GM19467 (cell line): ENCODE data around the gene CACNA2D3.

Experiments
- ATAC-seq: cut with Tn5 transposase; IDR thresholded peaks from one replicate; pipeline ENCODE4 v1.9.1; 2021; ENCODE audit warnings: mild to moderate bottlenecking, moderate library complexity; ENCODE audit not compliant: unreplicated experiment

Gene CACNA2D3

DNA sequence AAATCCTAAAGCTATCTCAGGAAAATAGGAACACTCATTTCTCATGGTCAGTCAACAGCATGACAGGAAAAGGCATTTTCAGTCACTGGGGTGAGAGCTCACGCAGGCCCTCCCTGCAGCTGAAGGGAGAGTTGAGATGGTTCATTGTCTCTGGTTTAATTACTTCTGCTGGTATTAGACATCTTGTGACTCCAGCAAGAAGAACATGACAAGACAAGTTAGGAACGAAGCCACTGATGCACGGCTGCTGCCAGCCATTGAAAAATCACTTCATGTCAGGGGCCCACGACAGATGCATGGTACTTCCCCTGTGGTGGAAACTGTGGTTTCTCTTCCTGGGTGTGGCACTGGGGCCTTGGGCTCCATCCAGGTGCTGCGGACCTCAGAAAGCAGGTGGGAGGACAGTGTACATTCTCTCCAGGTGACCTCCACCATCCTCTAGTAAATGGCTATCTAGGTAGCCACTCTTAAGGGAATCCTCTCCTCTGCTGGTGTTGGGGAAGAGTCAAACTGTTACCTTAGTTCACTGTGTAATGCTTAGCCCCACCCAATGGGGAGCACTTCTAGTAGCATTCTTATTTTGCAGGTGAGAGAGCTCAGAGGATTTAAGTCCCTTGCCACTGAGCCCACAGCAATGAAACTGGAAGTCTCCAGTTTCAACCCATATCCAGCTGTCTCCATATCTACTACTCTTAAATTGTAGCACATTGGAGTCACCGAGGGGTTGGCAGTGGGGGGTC, 531.3 kb downstream of the CACNA2D3 start:
- ATAC-seq, result no peak

DNA sequence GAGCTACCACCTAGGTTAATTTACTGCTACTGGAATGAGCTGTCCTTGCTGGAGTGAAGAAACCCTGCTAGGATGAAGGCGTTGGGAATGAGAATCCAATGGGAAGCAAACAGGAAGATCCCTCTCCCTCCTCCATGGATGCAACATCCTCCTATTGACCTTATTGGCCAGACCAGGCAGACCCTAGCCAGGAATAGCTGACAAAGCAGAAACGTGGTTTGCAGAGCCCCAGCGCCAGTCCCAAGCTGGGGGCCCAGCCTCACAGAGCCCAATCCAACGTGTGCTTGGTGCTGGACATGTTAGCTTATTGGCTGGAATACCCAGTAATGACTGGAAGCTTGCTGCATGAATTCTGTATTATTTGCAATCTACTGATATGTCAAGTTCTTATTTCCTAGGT, 532.4 kb downstream of the CACNA2D3 start:
- ATAC-seq, result no peak

GRCh38 chr3:54659347-54659746, 537.0 kb downstream of the CACNA2D3 start:
- no peak for ATAC-seq

DNA sequence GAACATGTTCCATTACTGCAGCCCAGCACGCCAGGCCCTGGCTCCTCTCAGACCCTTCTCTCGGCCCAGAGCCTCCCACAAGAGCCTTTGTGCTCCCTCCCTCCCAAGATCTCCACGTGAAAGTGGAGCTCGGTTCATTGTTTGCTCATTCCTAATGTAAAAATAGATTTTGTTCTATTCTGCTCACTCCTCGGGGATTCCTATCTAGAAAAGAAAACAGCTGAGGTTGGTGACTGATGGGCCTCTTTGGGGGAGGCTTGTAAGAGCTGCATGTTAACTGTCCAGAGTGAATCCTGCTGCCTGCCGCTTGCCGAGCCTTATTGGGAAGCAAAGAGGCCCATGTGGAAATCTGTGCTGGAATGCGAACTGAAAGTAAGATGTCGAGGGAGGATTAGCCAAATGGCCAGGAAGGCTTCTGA, 538.4 kb downstream of the CACNA2D3 start:
- ATAC-seq, result no peak

DNA sequence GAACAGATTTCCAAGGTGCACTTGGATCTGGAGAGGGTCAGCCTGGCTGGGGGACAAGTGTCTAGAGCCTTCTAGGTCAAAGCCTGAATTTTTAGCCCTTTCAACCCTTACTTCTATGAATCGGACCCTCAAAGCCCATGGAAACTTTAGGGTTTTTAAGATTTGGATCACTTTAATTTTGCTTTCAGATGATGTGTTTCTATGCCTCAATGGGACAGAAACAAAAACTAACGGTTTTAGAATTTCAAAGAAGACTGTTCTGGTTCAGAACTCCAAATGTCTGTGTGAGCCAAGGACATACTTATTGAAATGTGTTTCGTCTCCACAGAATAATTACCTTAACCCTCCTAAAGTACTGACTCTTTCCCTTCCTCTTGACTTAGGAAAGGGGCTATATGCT, 538.8 kb downstream of the CACNA2D3 start:
- no peak for ATAC-seq

- no peak for ATAC-seq
These were observed 541.2 kb downstream of the CACNA2D3 start for GRCh38 chr3:54663501-54664011.

- ATAC-seq, result no peak
These were observed 542.8 kb downstream of the CACNA2D3 start for GRCh38 chr3:54665016-54665600.

GRCh38 chr3:54668236-54668635, 545.9 kb downstream of the CACNA2D3 start:
- no peak for ATAC-seq

DNA sequence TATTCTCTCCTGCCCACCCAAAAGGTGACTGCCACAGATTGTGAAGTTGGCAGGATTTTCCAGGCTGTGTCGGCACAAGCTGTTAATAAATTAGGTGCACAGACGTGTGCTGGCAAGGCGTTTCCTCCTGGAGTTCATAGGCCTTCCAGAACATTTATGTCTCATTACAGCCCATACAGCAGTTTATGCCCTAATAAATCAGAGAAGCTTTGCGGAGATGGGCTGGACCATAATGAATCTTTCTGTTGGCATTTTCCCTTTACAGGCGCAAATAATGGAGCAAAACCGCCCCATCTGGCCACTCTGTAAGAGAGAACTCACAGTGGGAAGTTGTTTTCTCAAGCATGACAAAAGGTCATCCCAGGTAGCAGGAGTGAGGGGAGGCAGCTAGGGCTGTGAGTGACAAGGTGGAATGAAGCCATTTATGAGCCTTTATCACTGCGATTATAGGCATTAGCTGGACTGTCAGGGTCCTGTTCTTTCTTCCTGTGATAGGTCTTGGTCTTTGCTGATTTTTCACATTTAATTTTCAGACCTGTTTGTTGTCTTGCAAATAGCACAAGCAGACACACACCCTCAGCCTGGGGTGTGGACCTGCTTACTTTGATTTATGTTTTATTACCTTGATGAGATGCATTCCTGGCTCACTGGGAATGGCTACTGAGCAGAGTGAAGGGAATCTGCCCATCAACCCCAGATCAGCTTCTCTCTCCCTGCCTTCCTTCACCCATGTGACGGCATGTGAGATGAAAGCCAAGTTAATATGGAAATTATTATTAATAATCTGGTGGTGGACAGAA, 548.0 kb downstream of the CACNA2D3 start:
- ATAC-seq, result no peak

GRCh38 chr3:54671511-54671910, 549.2 kb downstream of the CACNA2D3 start:
- no peak for ATAC-seq

DNA sequence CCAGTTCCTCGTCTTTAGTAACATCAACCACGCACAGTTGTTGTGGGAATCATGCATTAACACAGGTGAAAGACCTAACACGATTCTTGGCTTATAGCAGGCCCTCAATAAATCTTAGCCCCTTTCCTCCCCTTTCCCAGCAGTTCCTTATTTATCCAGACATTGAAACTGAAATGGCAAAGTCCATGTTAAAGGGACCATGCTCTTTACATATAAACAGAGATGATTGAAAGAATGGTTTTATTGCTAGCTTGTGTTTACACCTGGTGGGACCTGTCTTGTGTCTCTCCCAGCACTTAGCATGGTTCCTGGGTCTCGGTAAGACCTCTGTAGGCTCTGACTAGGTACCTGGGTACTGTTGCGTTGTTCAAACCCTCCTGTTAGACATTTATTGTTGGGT, 553.7 kb downstream of the CACNA2D3 start:
- ATAC-seq, result no peak

DNA sequence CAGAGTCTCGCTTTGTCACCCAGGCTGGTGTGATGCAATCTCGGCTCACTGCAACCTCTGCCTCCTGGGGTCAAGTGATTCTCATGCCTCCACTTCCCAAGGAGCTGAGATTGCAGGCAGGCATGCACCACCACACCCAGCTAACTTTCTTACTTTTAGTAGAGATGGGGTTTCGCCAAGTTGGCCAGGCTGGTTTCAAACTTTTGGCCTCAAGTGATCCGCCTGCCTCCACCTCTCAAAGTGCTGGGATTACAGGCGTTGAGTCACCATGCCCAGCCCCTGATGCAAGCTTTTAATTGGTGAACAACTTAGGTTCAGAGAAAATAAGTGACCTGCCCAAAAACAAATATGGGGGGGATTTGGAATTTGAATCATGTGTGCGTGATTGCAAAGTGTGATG, 559.4 kb downstream of the CACNA2D3 start:
- no peak for ATAC-seq

GRCh38 chr3:54685213-54685612, 562.9 kb downstream of the CACNA2D3 start:
- ATAC-seq, result no peak

- no peak for ATAC-seq
These were observed 569.0 kb downstream of the CACNA2D3 start for GRCh38 chr3:54691289-54691771.

DNA sequence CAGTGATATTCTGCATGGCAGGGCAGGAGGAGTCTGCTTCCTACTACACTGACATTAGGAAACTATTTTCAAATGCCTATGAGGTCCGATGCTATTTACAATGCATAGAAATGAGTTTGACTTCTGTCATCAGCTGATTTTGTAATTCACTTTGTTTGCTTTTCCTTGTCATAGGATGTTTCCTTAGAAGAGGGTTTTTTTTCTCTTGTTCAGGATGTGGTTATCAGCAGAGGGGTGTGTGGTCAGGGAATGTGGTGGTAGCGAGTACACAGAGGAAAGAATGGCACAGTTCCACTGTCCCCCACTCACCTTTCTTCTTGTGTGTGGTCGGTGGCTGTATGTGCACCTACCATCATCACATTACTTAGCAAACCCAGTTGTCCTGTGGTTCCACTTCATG, 574.0 kb downstream of the CACNA2D3 start:
- no peak for ATAC-seq

- no peak for ATAC-seq
These were observed 575.7 kb downstream of the CACNA2D3 start for GRCh38 chr3:54698054-54698453.

GRCh38 chr3:54703923-54704322, 581.6 kb downstream of the CACNA2D3 start:
- no peak for ATAC-seq

- ATAC-seq, result no peak
These were observed 583.4 kb downstream of the CACNA2D3 start for GRCh38 chr3:54705730-54706129.

DNA sequence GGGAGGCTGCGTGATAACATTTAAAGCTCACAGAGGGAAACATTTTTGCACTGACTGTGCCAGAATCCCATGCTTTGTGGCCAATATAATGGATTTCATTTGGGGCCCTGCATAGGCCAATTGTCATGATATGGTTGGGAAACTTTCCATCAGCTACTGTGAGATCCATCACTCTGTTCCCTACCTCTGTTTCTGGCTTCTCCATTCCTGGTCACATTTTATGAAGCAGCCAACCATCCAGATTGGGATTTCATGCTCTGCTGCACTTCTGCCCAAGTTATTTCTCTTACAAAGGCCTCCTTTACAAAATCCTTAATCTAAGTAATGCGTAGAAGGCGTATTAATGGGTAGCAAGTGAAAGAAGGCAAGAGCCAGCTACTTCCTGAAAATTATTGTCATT, 584.4 kb downstream of the CACNA2D3 start:
- no peak for ATAC-seq

- no peak for ATAC-seq
These were observed 587.4 kb downstream of the CACNA2D3 start for GRCh38 chr3:54709785-54710184.

DNA sequence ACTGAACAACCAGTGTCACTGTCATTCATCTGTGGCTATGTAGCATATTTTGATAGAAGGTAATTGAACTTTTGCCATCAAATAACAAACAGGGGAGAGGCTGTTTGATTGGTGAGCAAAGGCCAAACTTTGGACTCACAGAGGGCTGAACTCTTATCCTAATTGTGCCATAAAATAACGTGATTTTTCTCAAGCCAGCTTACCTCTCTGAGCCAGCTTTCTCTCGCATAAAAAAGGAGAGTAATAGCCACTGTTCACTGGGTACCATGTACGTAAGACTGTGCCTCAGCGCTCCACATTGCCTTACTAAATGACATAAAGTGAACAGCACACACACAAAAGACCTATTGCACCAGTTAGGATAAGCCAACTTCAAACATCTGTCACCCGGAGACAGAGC, 588.6 kb downstream of the CACNA2D3 start:
- ATAC-seq, result no peak

DNA sequence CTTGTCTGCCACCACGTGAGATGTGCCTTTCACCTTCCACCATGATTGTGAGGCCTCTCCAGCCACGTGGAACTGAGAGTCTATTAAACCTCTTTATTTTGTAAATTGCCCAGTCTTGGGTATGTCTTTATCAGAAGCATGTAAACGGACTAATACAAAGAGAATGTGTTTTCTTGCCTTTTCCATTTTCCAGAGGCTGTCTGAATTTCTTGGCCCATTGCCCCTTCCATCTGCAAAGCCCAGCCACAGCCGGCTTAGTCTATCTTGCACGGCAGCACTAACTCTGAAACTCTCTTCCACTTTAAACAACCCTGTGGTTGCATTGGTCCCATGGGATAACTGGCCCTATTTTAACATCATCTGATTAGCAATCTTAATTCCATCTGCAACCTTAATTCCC, 590.2 kb downstream of the CACNA2D3 start:
- no peak for ATAC-seq
